ENCODE results near the gene XAF1.
"Not testable (repeated sequence)": the region's sequence is repeated elsewhere in the genome, so short reads cannot be mapped to it uniquely, and the experiment has no call there.

XAF1 gene

DNA sequence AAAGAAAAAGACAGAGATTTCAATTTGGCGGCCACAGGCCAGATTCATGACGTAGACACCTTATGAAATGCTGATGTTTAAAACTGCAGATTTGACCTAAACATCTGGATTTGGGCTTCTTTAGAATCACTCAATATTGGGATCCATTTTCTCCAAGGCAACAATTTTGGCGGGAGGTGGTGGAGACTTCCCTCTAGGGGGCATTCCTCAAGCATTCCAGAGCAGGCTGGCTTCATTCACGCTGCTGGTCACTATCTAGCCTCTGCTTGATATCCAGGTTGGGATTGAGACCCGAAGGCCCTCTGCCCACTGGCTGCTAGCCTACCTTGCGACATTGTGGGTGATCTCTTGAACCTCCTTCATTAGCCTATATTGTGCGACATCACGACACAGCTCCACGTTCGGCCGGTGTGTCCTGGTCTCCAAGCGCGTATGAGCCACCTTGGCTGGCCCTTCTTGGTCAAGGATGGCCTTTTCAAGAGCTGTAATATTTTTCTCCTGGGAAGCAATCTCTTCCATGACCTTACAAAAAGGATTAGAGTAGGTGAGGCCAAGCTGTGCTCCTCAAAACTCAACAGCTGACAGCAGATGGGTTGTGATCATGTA lies 44.7 kb downstream of the XAF1 start:
- DNase-seq (ENCODE audit: low read depth), result no peak

DNA sequence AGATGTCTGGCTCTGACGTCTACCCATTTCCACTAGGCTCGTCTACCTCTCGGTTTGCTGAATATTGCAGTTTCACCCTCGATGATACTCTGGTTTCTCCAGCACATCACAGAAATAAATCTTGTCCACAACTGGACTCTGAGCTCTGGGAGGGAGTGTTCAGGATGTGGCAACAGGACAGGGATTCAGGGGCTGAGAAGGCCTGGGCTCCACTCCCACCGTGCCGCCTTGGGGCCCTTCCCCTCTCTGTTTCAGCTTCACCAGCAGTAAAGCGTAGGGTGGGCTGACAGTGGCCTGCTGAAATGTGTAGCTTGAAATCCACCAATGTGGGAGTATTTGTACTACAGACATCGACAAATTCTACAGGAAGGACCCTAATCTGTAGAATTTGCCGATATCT lies 55.7 kb downstream of the XAF1 start:
- no peak for DNase-seq (ENCODE audit: low read depth)

DNA sequence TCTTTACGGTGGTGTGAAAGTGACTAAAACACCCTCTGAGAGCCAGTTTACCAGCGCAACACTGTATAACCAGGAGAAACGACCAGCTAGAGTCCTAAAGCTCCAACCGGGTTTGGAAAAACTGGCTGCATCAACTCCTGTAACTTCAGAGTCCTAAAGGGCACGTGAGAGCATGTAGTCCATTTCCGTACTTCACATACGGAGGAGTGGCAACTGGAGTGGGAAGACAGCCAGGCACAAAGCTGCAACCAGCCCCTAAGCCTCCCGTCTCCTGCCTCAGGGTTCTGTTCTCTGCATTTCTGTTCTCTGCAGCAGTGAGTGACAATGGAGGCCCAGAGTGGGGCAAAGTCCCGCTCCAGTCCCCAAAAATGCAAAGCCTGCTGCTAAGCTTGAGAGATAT lies 56.4 kb downstream of the XAF1 start:
- DNase-seq (ENCODE audit: low read depth), result no peak

DNA sequence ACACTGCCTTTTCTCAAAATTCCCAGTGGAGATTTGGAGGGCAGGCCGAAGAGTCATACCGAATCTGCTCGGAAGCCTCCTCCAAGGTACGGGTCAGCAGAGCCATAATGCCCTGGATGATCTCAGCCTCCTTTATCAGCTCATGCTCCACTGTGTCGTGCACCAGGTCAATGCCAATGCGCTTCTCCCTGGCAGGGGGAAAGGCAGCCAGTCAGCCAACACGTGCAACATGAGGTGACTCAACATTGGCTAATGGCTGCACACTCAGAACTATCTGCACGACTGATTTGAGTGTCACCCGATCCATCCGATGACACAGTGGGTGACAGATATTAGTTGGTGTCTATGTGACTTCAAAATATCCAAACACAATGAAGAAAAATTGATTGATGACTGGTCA lies 59.9 kb downstream of the XAF1 start:
- no peak for DNase-seq (ENCODE audit: low read depth)

DNA sequence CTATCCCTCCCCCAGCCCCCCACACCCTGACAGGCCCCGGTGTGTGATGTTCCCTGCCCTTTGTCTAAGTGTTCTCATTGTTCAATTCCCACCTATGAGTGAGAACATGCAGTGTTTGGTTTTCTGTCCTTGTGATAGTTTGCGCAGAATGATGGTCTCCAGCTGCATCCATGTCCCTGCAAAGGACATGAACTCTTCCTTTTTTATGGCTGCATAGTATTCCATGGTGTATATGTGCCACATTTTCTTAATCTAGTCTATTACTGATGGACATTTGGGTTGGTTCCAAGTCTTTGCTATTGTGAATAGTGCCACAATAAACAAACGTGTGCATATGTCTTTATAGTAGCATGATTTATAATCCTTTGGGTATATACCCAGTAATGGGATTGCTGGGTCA lies 60.5 kb downstream of the XAF1 start:
- not testable (repeated sequence) for DNase-seq (ENCODE audit: low read depth)

DNA sequence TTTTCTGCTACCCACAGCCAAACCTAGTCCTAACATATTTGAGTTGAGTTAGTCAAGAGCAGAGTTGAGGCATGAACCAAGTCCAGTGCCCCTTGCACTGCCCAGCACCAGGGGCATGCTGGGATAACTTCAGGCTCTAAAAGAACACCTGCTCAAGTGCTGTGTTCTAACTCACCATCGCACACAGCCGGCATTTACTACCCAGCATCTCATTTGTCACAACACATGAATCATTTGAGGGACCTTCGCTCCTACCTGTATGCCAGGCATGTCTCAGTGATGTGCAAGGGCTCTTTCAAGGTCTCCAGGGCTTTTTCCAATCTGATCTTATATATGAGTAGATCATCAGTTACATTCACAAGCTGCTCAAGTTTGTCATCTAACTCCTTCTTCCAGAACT lies 63.1 kb downstream of the XAF1 start:
- no peak for DNase-seq (ENCODE audit: low read depth)

DNA sequence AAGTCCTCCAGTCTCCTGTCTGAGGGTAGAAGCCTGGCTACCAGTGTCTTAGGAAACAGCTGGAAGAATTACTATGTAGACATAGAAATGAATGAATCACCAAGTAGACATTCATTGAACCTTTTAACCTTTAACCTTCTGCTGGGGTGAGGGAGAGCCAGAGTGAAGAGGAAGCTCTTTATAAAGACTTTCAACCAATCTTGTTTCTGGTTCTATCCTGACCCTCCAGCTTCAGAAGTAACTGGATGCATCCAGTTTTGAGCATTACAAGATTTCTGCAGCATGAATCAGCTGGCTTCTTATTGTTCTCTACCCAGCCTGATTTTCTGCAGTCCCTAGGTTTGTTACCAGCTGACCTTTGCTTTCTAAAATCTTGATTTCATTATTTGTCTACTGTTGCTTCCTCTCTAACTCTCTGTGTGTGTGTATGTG lies 67.2 kb downstream of the XAF1 start:
- peak; percentile 26 for DNase-seq (ENCODE audit: low read depth)
